A673 (cell line): Measurements from ENCODE around the gene TMEM163.

Experiments used
- CTCF ChIP-seq: fragments of 300-800, 200-600 bp; sonication (generic); conservative IDR thresholded peaks from 2 replicates; pipeline ENCODE4 v1.5.1; 2017; ENCODE audit warnings: low read depth, mild to moderate bottlenecking, antibody characterized with exemption, low read length, moderate library complexity, mixed read lengths
- EZH2 ChIP-seq: fragments of 200-600 bp; sonication (generic); IDR thresholded peaks from 2 replicates; pipeline ENCODE4 v1.6.1; 2017; ENCODE audit warnings: borderline replicate concordance, low read depth, mild to moderate bottlenecking, mixed read lengths, antibody characterized with exemption, low read length; ENCODE audit not compliant: poor library complexity, severe bottlenecking

GRCh38 chr2:134413430-134413829 is 305.4 kb downstream of the TMEM163 start:
- TF ChIP-seq CTCF (no peak), EZH2 (no peak)
